Inflammatory macrophage treated with lipopolysaccharide for 1 hour (primary cell): Measurements from ENCODE around the gene CYB561D2.
A peak's percentile ranks its signal among the peaks of the same experiment; 100 is the strongest.

Experiments
- DNase-seq, 2 donors: peaks; one replicate each; pipeline ENCODE4 v3.0.0-alpha.2; 2020 to 2022

Gene CYB561D2

DNA sequence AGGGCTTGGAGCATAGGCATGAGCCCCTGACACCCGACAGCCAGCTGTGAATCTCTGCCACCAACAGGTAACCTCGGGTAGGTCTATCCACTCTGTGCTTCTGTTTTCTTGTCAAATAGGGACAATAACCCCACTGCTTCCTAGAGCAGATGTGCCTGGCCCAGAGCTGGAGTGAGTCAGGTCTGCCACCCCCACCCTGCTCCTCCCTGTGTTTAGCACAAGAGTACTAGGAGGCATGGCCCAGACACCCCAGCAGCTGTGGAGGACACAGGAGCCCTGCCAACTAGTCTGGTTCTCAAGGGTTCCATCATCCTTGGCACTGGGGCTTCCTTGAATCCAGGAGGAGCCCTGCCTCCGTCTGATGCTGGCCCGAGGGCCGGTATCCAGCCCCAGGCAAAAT lies 42.4 kb downstream of the CYB561D2 start:
- no peak for DNase-seq

DNA sequence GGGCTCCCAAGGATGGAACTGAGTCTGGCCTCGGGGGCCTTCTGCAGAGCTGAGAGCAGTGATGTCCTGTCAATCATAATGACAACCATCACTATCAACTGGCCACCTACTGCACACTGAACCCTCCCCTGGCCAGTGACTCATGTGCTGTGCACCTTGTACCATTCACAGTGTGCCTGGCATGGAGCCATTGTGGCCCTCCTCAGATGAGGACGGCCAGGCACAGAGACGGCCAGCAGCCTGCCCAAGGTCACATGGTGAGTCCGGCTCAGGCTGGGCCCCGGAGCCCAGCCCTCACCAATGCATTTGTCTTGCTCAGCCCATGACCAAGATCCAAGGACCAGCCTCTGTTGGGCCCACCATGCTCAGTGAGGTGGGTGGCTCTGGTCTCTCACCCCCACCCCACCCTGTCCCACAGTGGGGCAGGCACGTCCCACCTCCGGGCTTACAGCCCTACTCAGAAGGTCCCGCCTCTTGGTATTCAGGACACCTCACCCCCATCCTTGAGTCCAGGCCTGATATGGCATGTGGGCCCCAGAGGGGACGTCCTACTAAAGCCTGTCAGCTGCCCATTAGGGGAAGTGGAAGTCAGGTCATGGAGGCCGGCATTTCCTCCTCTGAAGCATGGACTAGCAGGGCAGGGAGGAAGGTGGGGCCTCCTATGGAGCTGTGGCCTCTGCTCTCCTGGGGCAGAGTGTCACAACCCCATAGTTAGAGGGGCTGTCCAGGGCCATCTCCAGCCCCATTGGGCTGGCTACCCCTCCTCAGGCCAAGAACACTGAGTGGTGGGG lies 44.6 kb downstream of the CYB561D2 start:
- DNase-seq: peak; percentile 71 to 72

DNA sequence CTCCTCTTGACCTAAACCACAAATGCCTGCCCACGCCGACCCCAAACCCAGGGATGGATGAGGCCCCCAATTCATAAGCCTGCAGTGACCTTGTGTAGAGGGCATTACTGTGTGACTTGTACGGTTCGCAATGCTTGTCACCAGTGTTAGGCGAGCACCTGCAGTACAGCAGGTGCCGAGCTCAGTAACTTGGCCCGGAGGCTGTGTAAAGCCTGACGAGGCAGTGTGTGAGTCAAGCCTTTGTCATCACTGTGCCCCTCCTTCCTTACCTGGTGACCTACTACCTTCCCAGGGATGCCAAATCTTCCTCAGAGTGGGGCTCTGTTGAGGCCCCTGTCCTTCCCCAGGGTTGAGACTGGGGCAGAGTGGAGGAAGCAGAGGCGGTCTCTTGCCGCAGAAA lies 45.8 kb downstream of the CYB561D2 start:
- no peak for DNase-seq

DNA sequence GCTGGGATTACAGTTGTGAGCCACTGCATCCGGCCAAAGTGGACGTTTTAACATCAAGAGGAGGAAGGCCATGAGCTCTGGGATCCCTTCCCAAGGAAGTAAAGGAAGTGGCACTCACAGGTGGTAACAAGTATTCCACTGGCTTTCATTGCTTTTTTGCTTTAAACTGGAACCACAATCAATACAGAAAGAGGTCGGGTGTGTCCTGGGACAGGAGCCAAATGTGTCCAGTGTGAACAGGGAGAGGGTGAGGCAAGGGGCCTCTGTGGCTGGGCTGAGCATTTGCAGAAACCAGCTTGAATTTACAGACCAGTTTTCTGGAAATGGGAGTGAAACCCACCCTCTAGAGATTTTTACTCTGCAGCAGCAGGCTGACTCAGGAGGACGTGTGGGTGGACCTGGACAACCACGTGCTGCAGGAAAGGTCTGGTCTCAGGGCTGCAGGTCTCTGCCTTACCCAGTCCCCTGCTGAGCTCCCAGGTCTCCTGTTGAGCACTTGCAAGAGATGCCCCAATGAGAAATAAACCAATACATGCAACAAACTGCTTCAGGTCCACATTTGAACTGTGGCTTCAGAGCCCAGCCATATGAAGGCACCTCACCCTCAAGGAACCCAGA lies 51.4 kb downstream of the CYB561D2 start:
- no peak for DNase-seq
